ENCODE data around the gene EVI5.
"Not testable (repeated sequence)": the region's sequence is repeated elsewhere in the genome, so short reads cannot be mapped to it uniquely, and the experiment has no call there.

EVI5 gene

GRCh38 chr1:92679980-92680379 lies 104.9 kb downstream of the EVI5 start:
- no peak for DNase-seq

- no peak for DNase-seq
Observed at GRCh38 chr1:92663775-92664174, 121.1 kb downstream of the EVI5 start.

- no peak for DNase-seq
Observed at GRCh38 chr1:92662048-92662447, 122.9 kb downstream of the EVI5 start.

- DNase-seq: no peak
Observed at GRCh38 chr1:92657701-92658100, 127.2 kb downstream of the EVI5 start.

- DNase-seq: no peak
Observed at GRCh38 chr1:92655197-92655801, 129.6 kb downstream of the EVI5 start.

- no peak for DNase-seq
Observed at GRCh38 chr1:92653605-92654381, 131.1 kb downstream of the EVI5 start.

- DNase-seq: not testable (repeated sequence)
Observed at GRCh38 chr1:92640686-92641085, 144.2 kb downstream of the EVI5 start.

- DNase-seq: no peak
Observed at GRCh38 chr1:92638498-92638897, 146.4 kb downstream of the EVI5 start.

GRCh38 chr1:92635203-92635602 lies 149.7 kb downstream of the EVI5 start:
- not testable (repeated sequence) for DNase-seq

GRCh38 chr1:92623187-92623778 lies 161.6 kb downstream of the EVI5 start:
- peak; percentile 23 for DNase-seq

- no peak for DNase-seq
Observed at GRCh38 chr1:92619466-92620189, 165.3 kb downstream of the EVI5 start.

- no peak for DNase-seq
Observed at GRCh38 chr1:92601044-92601443, 183.9 kb downstream of the EVI5 start.

- DNase-seq: peak; percentile 31
Observed at GRCh38 chr1:92599184-92599583, 185.7 kb downstream of the EVI5 start.

GRCh38 chr1:92589361-92589760 lies 195.5 kb downstream of the EVI5 start:
- DNase-seq: not testable (repeated sequence)

GRCh38 chr1:92587445-92587844 lies 197.5 kb downstream of the EVI5 start:
- no peak for DNase-seq

GRCh38 chr1:92585831-92586230 lies 199.1 kb downstream of the EVI5 start:
- no peak for DNase-seq

- not testable (repeated sequence) for DNase-seq
Observed at GRCh38 chr1:92584810-92585209, 200.1 kb downstream of the EVI5 start.

- peak; percentile 70 for DNase-seq
Observed at GRCh38 chr1:92583821-92584760, 200.8 kb downstream of the EVI5 start.

- DNase-seq: no peak
Observed at GRCh38 chr1:92577261-92577895, 207.5 kb downstream of the EVI5 start.

- no peak for DNase-seq
Observed at GRCh38 chr1:92575123-92575522, 209.8 kb downstream of the EVI5 start.

- no peak for DNase-seq
Observed at GRCh38 chr1:92572520-92572919, 212.4 kb downstream of the EVI5 start.

- no peak for DNase-seq
Observed at GRCh38 chr1:92571578-92571977, 213.3 kb downstream of the EVI5 start.

Measured in central memory CD4-positive, alpha-beta T cell (primary cell).